A549 (cell line): ENCODE results near the gene SCAMP2.

Source experiments
- CHD4 ChIP-seq: fragments of 200-600 bp; sonication (generic); IDR thresholded peaks from 2 replicates; pipeline ENCODE4 v1.6.1; 2016; ENCODE audit warnings: antibody characterized with exemption, mild to moderate bottlenecking, borderline replicate concordance
- GATA3 ChIP-seq: IDR thresholded peaks from 2 replicates; pipeline ENCODE4 v1.6.1; 2012; ENCODE audit warnings: borderline replicate concordance
- JUN ChIP-seq, 2 experiments: fragments of >200 bp; sonication (Bioruptor Twin); formaldehyde crosslinking; IDR thresholded peaks; 2 replicates in 1 of 2; 3 replicates in 1 of 2; pipeline ENCODE4 v1.6.1; 2016 to 2017
- RAD21 ChIP-seq, 2 experiments: fragments of >200 bp in 1 of 2; sonication (Bioruptor Twin) in 1 of 2; formaldehyde crosslinking in 1 of 2; IDR thresholded peaks in 1 of 2; conservative IDR thresholded peaks in 1 of 2; 2 replicates in 1 of 2; 3 replicates in 1 of 2; pipeline ENCODE4 v1.6.1; 2012 to 2018; ENCODE audit warnings: inconsistent platforms in 1 of 2
- RCOR1 ChIP-seq: fragments of 150-350 bp; IDR thresholded peaks from 2 replicates; pipeline ENCODE4 v1.6.1; 2014; ENCODE audit warnings: antibody characterized with exemption, low read length, low read depth
- ZFP36 ChIP-seq: fragments of 450-650 bp; IDR thresholded peaks from 2 replicates; pipeline ENCODE4 v1.6.1; 2014; ENCODE audit warnings: borderline replicate concordance; ENCODE audit not compliant: partially characterized antibody
- TF ChIP-seq, protein P1 (sequence below): fragments of >200 bp; sonication (Bioruptor Twin); formaldehyde crosslinking; IDR thresholded peaks from 3 replicates; pipeline ENCODE4 v1.5.1; 2016
- TF ChIP-seq, protein P2 (sequence below): fragments of >200 bp; sonication (Bioruptor Twin); formaldehyde crosslinking; IDR thresholded peaks from 3 replicates; pipeline ENCODE4 v1.6.1; 2016

DNA sequence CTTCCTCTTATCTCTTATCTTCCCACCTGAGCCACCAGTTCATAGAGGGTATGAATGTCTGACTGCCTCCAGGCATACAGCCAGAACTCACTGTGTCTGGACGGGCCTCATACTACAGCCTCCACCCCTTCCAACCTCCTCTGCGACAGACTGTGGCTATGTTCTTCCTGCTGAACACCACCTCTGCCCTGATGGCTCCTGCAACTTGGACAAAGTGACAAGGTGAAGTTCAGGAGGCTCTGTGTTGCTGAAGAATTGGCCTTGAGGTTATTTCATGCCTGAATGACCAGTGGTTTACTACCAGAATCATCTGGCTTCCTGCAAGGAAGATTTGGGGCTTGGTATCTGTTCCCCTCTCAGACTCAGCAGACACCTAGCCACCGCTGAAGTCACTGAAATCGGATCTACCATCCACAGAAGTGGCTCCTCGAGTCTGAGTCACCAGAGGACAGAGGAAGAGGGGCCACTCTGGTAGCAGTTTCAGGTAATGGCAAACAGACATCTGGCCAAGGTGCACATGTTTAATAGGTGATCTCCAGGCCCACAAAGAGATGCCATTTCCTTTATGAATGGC is 16.0 kb downstream of the SCAMP2 start:
- TF ChIP-seq GATA3 (no peak), JUN (IDR thresholded peaks at IDR 0.05) (no peak), CHD4 (no peak), ZFP36 (no peak), RAD21 (conservative IDR thresholded peaks at IDR 0.05 in 1 of 2, IDR thresholded peaks at IDR 0.05 in 1 of 2) (no peak), RCOR1 (no peak)
- TF ChIP-seq, protein P1, sequence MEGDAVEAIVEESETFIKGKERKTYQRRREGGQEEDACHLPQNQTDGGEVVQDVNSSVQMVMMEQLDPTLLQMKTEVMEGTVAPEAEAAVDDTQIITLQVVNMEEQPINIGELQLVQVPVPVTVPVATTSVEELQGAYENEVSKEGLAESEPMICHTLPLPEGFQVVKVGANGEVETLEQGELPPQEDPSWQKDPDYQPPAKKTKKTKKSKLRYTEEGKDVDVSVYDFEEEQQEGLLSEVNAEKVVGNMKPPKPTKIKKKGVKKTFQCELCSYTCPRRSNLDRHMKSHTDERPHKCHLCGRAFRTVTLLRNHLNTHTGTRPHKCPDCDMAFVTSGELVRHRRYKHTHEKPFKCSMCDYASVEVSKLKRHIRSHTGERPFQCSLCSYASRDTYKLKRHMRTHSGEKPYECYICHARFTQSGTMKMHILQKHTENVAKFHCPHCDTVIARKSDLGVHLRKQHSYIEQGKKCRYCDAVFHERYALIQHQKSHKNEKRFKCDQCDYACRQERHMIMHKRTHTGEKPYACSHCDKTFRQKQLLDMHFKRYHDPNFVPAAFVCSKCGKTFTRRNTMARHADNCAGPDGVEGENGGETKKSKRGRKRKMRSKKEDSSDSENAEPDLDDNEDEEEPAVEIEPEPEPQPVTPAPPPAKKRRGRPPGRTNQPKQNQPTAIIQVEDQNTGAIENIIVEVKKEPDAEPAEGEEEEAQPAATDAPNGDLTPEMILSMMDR = no peak
- TF ChIP-seq, protein P2, sequence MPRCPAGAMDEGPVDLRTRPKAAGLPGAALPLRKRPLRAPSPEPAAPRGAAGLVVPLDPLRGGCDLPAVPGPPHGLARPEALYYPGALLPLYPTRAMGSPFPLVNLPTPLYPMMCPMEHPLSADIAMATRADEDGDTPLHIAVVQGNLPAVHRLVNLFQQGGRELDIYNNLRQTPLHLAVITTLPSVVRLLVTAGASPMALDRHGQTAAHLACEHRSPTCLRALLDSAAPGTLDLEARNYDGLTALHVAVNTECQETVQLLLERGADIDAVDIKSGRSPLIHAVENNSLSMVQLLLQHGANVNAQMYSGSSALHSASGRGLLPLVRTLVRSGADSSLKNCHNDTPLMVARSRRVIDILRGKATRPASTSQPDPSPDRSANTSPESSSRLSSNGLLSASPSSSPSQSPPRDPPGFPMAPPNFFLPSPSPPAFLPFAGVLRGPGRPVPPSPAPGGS = no peak
